ENCODE measurements around the gene AUH. TPM values are rescaled to one million over a fixed set of nuclear protein-coding genes. Genes with fewer than 3 reads are reported as not detected.

The AUH gene
- total and polyA plus RNA-seq, 2 donors (not counting 1 experiment from before 2014, with no cell fraction given): 5.2 to 29.1 TPM

- intact Hi-C loops (cut with micrococcal nuclease): no loop called here
- H3K9me3 ChIP-seq (ENCODE audit: control extremely low read depth in 1 of 3, control insufficient read depth in 2 of 3, insufficient read depth in 1 of 3, low read length in 2 of 3): peaks cover 0 to 3% (median 0%) of the 10 kb centered on the region in 3 donors
- no peaks in the 10 kb centered on the region for H3K27me3 ChIP-seq (replicated peaks in 1 of 4; ENCODE audit: control extremely low read depth in 1 of 4, control insufficient read depth in 3 of 4, insufficient read depth in 4 of 4, low read length in 3 of 4)
- Mint-ChIP-seq H3K9me3 (ENCODE audit: insufficient read depth) (no peaks in the 10 kb centered on the region), H3K27ac (no peak overlapping the region), H3K4me1 (no peaks in the 10 kb centered on the region), H3K4me3 (no peak overlapping the region), H3K27me3 (peaks cover 3% of the 10 kb centered on the region)
- no peak overlapping the region for H3K9ac ChIP-seq (ENCODE audit: low read length)
- no peak overlapping the region for H2AFZ ChIP-seq (ENCODE audit: insufficient read depth, low read depth, low read length, poor library complexity, severe bottlenecking)
- H3K27ac ChIP-seq (ENCODE audit: low read length in 2 of 2): no peak overlapping the region
- H3K79me2 ChIP-seq (ENCODE audit: control insufficient read depth, insufficient read depth, low read length): no peaks in the 10 kb centered on the region
- ChIA-PET POLR2A (no interaction called here), CTCF (no interaction called here)
- no peak overlapping the region for H3K4me2 ChIP-seq (replicated peaks; ENCODE audit: low read depth, low read length, poor library complexity, severe bottlenecking)
- ATAC-seq (ENCODE audit: low read depth) (no peak), DNase-seq (no peak)
- TF ChIP-seq CTCF (IDR thresholded peaks at IDR 0.05) (no peak), EZH2 (IDR thresholded peaks at IDR 0.05; ENCODE audit: borderline replicate concordance, insufficient read depth, low read depth, low read length, poor library complexity, severe bottlenecking) (no peak)
- H4K20me1 ChIP-seq (ENCODE audit: control insufficient read depth, insufficient read depth, low read length, poor library complexity, severe bottlenecking): no peaks in the 10 kb centered on the region
- no peaks in the 10 kb centered on the region for H3K36me3 ChIP-seq (replicated peaks in 1 of 2; ENCODE audit: control extremely low read depth in 1 of 2, control insufficient read depth in 1 of 2, extremely low read depth in 1 of 2, insufficient read depth in 2 of 2, low read length in 1 of 2)
- no peak overlapping the region for H3K4me3 ChIP-seq (ENCODE audit: control extremely low read depth in 1 of 5, extremely low read depth in 1 of 5, insufficient read depth in 1 of 5, low read depth in 2 of 5, low read length in 4 of 5)
- no peaks in the 10 kb centered on the region for H3K4me1 ChIP-seq (ENCODE audit: control insufficient read depth in 2 of 2, insufficient read depth in 2 of 2, low read length in 2 of 2)
Observed at GRCh38 chr9:91386765-91387164, 25.0 kb upstream of the AUH start.

- no peak for TF ChIP-seq CTCF (IDR thresholded peaks at IDR 0.05)
- TF ChIP-seq EZH2 (IDR thresholded peaks at IDR 0.05; ENCODE audit: borderline replicate concordance, insufficient read depth, low read depth, low read length, poor library complexity, severe bottlenecking): no peak
- Mint-ChIP-seq H3K27ac (no peak overlapping the region), H3K4me3 (no peak overlapping the region), H3K9me3 (ENCODE audit: insufficient read depth) (no peaks in the 10 kb centered on the region), H3K4me1 (no peaks in the 10 kb centered on the region), H3K27me3 (peaks cover 3% of the 10 kb centered on the region)
- no peak overlapping the region for H3K9ac ChIP-seq (ENCODE audit: low read length)
- ChIA-PET CTCF (interaction anchor here (0.6 to 0.7 kb wide), 2 partner anchors 285 to 1160 kb away, joined by 4 read pairs; no protein-coding TSS in a partner anchor), POLR2A (no interaction called here)
- H3K27ac ChIP-seq (ENCODE audit: low read length in 2 of 2): no peak overlapping the region
- no peaks in the 10 kb centered on the region for H3K36me3 ChIP-seq (replicated peaks in 1 of 2; ENCODE audit: control extremely low read depth in 1 of 2, control insufficient read depth in 1 of 2, extremely low read depth in 1 of 2, insufficient read depth in 2 of 2, low read length in 1 of 2)
- peaks cover 0 to 3% (median 0%) of the 10 kb centered on the region in 3 donors for H3K9me3 ChIP-seq (ENCODE audit: control extremely low read depth in 1 of 3, control insufficient read depth in 2 of 3, insufficient read depth in 1 of 3, low read length in 2 of 3)
- no peak overlapping the region for H3K4me3 ChIP-seq (ENCODE audit: control extremely low read depth in 1 of 5, extremely low read depth in 1 of 5, insufficient read depth in 1 of 5, low read depth in 2 of 5, low read length in 4 of 5)
- 100% methylated on average over 1 of the region's 1 CpG for WGBS (ENCODE audit: insufficient coverage)
- H2AFZ ChIP-seq (ENCODE audit: insufficient read depth, low read depth, low read length, poor library complexity, severe bottlenecking): no peak overlapping the region
- H3K27me3 ChIP-seq (replicated peaks in 1 of 4; ENCODE audit: control extremely low read depth in 1 of 4, control insufficient read depth in 3 of 4, insufficient read depth in 4 of 4, low read length in 3 of 4): no peaks in the 10 kb centered on the region
- intact Hi-C loops (cut with micrococcal nuclease): no loop called here
- DNase-seq (no peak), ATAC-seq (ENCODE audit: low read depth) (no peak)
- H3K79me2 ChIP-seq (ENCODE audit: control insufficient read depth, insufficient read depth, low read length): no peaks in the 10 kb centered on the region
- H4K20me1 ChIP-seq (ENCODE audit: control insufficient read depth, insufficient read depth, low read length, poor library complexity, severe bottlenecking): no peaks in the 10 kb centered on the region
- no peaks in the 10 kb centered on the region for H3K4me1 ChIP-seq (ENCODE audit: control insufficient read depth in 2 of 2, insufficient read depth in 2 of 2, low read length in 2 of 2)
- no peak overlapping the region for H3K4me2 ChIP-seq (replicated peaks; ENCODE audit: low read depth, low read length, poor library complexity, severe bottlenecking)
Observed at GRCh38 chr9:91384954-91385353, 23.2 kb upstream of the AUH start.

All from B cell (primary cell).